SKM-1 (cell line): Measurements from ENCODE around the gene PLK3.
"Not testable (repeated sequence)": the region's sequence is repeated elsewhere in the genome, so short reads cannot be mapped to it uniquely, and the experiment has no call there.

Experiments
- DNase-seq: peaks from one replicate; lab custom pipeline; 2025; ENCODE audit not compliant: unreplicated experiment; lab: John Stamatoyannopoulos, UW

The PLK3 gene

GRCh38 chr1:44799770-44800584, at the start of gene PLK3:
Gene PLK3, plus strand, starts transcription at chr1:44800377. Its CDS starts 87 bp downstream, at chr1:44800464.
- DNase-seq = peak; percentile 91

- DNase-seq = no peak
These were observed 42.8 kb upstream of the PLK3 start for GRCh38 chr1:44757420-44757819.

GRCh38 chr1:44759077-44759476, 41.1 kb upstream of the PLK3 start:
- no peak for DNase-seq

GRCh38 chr1:44760876-44761275, 39.3 kb upstream of the PLK3 start:
- no peak for DNase-seq

- not testable (repeated sequence) for DNase-seq
These were observed 33.8 kb upstream of the PLK3 start for GRCh38 chr1:44766421-44766820.

- DNase-seq = peak; percentile 83
These were observed 24.9 kb upstream of the PLK3 start, which contains the start of gene RPS8 for GRCh38 chr1:44775078-44775929. Gene RPS8, plus strand, starts transcription at chr1:44775540. Its CDS starts 57 bp downstream, at chr1:44775597.

- DNase-seq = no peak
These were observed 24.0 kb upstream of the PLK3 start for GRCh38 chr1:44775930-44776729.

GRCh38 chr1:44776730-44777068, 23.5 kb upstream of the PLK3 start:
- DNase-seq = no peak

GRCh38 chr1:44777547-44777946, 22.6 kb upstream of the PLK3 start:
- no peak for DNase-seq

- DNase-seq = no peak
These were observed 22.1 kb upstream of the PLK3 start for GRCh38 chr1:44777969-44778635.

- DNase-seq = no peak
These were observed 21.2 kb upstream of the PLK3 start for GRCh38 chr1:44778705-44779576.

GRCh38 chr1:44780583-44781121, 19.5 kb upstream of the PLK3 start:
- no peak for DNase-seq

GRCh38 chr1:44783697-44784093, 16.5 kb upstream of the PLK3 start:
- DNase-seq = no peak

GRCh38 chr1:44784094-44785028, 15.8 kb upstream of the PLK3 start:
- DNase-seq = no peak

- DNase-seq = no peak
These were observed 15.2 kb upstream of the PLK3 start for GRCh38 chr1:44785029-44785380.

- DNase-seq = no peak
These were observed 14.6 kb upstream of the PLK3 start for GRCh38 chr1:44785501-44786137.

- DNase-seq = peak; percentile 28
These were observed 13.9 kb upstream of the PLK3 start for GRCh38 chr1:44786138-44786840.
